ENCODE data around the gene MYO15A.

The MYO15A gene

GRCh38 chr17:18195246-18195645 is 86.7 kb downstream of the MYO15A start:
- in situ Hi-C loops (cut with HindIII; ENCODE audit: low sequenced_read_pairs) = no loop called here
- H3K4me3 ChIP-seq (ENCODE audit: low read depth, low read length) = no peak overlapping the region
- TF ChIP-seq CTCF (IDR thresholded peaks at IDR 0.05; ENCODE audit: low read depth, low read length) = no peak
- DNase-seq (ENCODE audit: low read depth, low spot score) = no peak

- TF ChIP-seq CTCF (IDR thresholded peaks at IDR 0.05; ENCODE audit: low read depth, low read length) = no peak
- in situ Hi-C loops (cut with HindIII; ENCODE audit: low sequenced_read_pairs) = no loop called here
- H3K4me3 ChIP-seq (ENCODE audit: low read depth, low read length) = no peak overlapping the region
- no peak for DNase-seq (ENCODE audit: low read depth, low spot score)
Observed at GRCh38 chr17:18197535-18198194, 89.1 kb downstream of the MYO15A start.

- no peak overlapping the region for H3K4me3 ChIP-seq (ENCODE audit: low read depth, low read length)
- DNase-seq (ENCODE audit: low read depth, low spot score) = no peak
- TF ChIP-seq CTCF (IDR thresholded peaks at IDR 0.05; ENCODE audit: low read depth, low read length) = no peak
- in situ Hi-C loops (cut with HindIII; ENCODE audit: low sequenced_read_pairs) = no loop called here
Observed at GRCh38 chr17:18198530-18198929, 90.0 kb downstream of the MYO15A start.

GRCh38 chr17:18201108-18201507 is 92.6 kb downstream of the MYO15A start:
- no peak overlapping the region for H3K4me3 ChIP-seq (ENCODE audit: low read depth, low read length)
- in situ Hi-C loops (cut with HindIII; ENCODE audit: low sequenced_read_pairs) = no loop called here
- no peak for TF ChIP-seq CTCF (IDR thresholded peaks at IDR 0.05; ENCODE audit: low read depth, low read length)
- no peak for DNase-seq (ENCODE audit: low read depth, low spot score)

- in situ Hi-C loops (cut with HindIII; ENCODE audit: low sequenced_read_pairs) = no loop called here
- no peak overlapping the region for H3K4me3 ChIP-seq (ENCODE audit: low read depth, low read length)
- DNase-seq (ENCODE audit: low read depth, low spot score) = no peak
- no peak for TF ChIP-seq CTCF (IDR thresholded peaks at IDR 0.05; ENCODE audit: low read depth, low read length)
Observed at GRCh38 chr17:18203308-18203707, 94.8 kb downstream of the MYO15A start.

- in situ Hi-C loops (cut with HindIII; ENCODE audit: low sequenced_read_pairs) = no loop called here
- no peak for TF ChIP-seq CTCF (IDR thresholded peaks at IDR 0.05; ENCODE audit: low read depth, low read length)
- no peak for DNase-seq (ENCODE audit: low read depth, low spot score)
- H3K4me3 ChIP-seq (ENCODE audit: low read depth, low read length) = no peak overlapping the region
Observed at GRCh38 chr17:18205861-18206260, 97.3 kb downstream of the MYO15A start.

Measured in astrocyte of the spinal cord (primary cell).